SW480 (cell line): ENCODE measurements around the gene ANKRD2.

Source experiments
- DNase-seq: peaks from one replicate; pipeline ENCODE4 v3.0.0-alpha.2; 2016; ENCODE audit warnings: low spot score

ANKRD2 gene

GRCh38 chr10:97596101-97597082, 23.8 kb downstream of the ANKRD2 start:
- DNase-seq = peak; percentile 55

GRCh38 chr10:97597778-97598177, 25.2 kb downstream of the ANKRD2 start:
- no peak for DNase-seq

- DNase-seq = no peak
Observed at GRCh38 chr10:97598407-97599271, 26.1 kb downstream of the ANKRD2 start.

DNA sequence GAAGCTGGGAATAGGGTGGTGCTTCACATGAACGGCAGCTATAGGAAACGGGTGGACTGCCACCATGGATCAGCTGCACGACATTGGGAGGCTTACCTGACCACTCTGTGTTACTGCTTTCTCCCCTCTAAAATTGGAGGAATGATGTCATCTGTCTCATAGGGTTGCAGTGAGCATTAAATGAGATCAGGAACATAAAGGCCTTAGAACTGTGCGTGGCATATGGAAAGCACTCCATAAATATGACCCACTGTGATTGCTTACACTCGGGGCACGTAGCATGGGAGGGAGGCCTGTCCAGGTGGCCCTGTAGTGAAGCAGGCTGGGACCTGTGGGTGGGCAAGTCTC, 26.7 kb downstream of the ANKRD2 start:
- no peak for DNase-seq

GRCh38 chr10:97600616-97601015, 28.0 kb downstream of the ANKRD2 start:
- no peak for DNase-seq

GRCh38 chr10:97601268-97602215, 29.0 kb downstream of the ANKRD2 start:
- no peak for DNase-seq

- DNase-seq = no peak
Observed at GRCh38 chr10:97607095-97607636, 34.6 kb downstream of the ANKRD2 start.

DNA sequence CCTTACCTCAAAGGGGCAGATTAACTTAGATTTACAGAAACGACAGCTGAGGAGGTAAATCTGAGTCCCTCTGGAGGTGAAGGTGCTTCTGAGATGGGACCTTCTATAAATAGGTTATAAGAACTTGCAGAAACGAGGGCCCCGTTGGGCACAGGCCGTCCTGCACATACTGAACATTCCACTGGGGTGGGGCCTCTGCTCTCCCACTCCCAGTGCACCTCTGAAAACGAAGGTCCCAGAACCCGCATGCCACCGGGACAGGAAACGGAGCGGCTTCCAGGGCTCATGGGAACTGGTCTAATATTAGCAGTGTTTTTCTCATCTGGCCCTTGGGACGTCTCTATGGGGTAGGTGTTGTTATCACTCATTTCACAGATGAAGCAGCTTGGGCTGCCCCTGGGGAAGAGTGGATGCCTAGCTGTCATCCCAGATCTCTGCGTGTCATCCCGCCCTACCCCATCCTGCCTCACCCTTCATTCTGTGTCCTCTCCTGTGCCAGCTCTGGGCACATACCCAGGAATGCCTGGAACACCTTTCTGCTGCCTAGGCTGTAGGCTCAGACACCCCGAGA, 36.5 kb downstream of the ANKRD2 start:
- no peak for DNase-seq

- DNase-seq = no peak
Observed at GRCh38 chr10:97611473-97611872, 38.9 kb downstream of the ANKRD2 start.

- DNase-seq = peak; percentile 49
Observed at GRCh38 chr10:97612386-97612785, 39.8 kb downstream of the ANKRD2 start.

- no peak for DNase-seq
Observed at GRCh38 chr10:97618285-97618684, 45.7 kb downstream of the ANKRD2 start.

DNA sequence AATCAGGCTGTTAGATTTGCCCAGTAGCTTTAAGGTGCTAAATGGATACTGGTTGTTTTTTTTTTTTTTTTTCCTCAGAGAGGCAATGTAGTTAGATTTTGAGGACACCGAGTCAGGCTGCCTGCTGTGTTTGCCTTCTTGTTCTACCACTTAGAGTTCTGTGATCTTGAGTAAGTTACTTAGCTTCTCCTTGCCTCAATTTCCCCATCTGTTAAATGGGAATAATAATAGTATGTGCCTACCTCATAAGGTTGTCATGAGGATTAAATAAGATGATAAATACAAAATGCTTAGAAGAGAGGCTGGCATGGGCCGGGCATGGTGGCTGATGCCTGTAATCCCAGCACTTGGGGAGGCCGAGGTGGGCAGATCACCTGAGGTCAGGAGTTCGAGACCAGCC, 46.2 kb downstream of the ANKRD2 start:
- DNase-seq = no peak

GRCh38 chr10:97623277-97623676, 50.7 kb downstream of the ANKRD2 start:
- no peak for DNase-seq

- no peak for DNase-seq
Observed at GRCh38 chr10:97627731-97628130, 55.2 kb downstream of the ANKRD2 start.

DNA sequence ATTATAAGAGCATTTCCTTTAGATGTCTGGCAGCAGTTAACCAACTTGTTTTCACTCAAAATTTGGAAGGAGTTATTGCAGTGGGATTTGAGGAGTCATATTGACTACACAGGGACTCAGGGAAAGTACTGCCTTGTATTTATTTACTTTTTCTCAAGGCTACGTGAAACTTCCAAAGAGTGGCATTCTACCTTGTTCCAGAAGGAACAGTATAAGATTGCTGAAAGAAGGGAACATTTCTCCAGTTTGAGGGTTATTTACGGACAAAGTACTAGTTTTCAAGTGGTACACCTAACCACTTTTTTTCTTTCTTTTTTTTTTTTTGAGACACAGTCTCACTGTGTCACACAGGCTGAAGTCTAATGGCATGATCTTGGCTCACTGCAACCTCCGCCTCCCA, 55.6 kb downstream of the ANKRD2 start:
- DNase-seq = no peak

GRCh38 chr10:97629289-97629688, 56.7 kb downstream of the ANKRD2 start:
- DNase-seq = no peak

DNA sequence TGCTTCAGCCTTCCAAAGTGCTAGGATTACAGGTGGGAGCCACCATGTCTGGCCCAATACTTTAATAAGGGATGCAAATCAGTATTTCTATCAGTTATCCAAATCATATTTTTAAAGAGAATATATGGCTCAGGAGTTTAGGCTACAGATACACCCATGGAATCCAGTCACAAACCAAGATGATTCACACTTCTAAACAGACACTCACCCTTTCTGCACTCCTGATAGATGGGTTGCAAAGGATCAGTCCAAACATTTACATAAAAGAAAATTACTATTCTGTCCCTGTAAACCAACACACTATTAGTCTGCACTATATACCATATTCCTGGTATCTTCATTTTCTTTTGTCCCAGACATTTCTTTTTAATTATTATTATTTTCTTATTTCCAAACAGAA, 58.5 kb downstream of the ANKRD2 start:
- DNase-seq = no peak

- DNase-seq = peak; percentile 90
Observed at GRCh38 chr10:97632949-97633884, 60.6 kb downstream of the ANKRD2 start, which contains the start of gene MORN4. Gene MORN4, minus strand, starts transcription at chr10:97633500. Its CDS starts 13,847 bp downstream, at chr10:97619653.
